GM06990 (cell line): ENCODE results near the gene MECP2.

Source experiments
- DNase-seq: peaks from one replicate; pipeline ENCODE4 v3.0.0-alpha.2; 2011; ENCODE audit not compliant: insufficient read length; ENCODE audit errors: extremely low read depth
- H3K27me3 ChIP-seq: replicated peaks from 2 replicates; pipeline ENCODE4 v1.6.0; 2011; ENCODE audit warnings: low read length; ENCODE audit not compliant: control insufficient read depth, insufficient read depth
- H3K36me3 ChIP-seq: 2 replicates; pipeline ENCODE4 v1.5.1; 2011; ENCODE audit warnings: low read length; ENCODE audit not compliant: control insufficient read depth, insufficient read depth
- H3K4me3 ChIP-seq: replicated peaks from 2 replicates; pipeline ENCODE4 v1.5.1; 2011; ENCODE audit warnings: low read depth, mild to moderate bottlenecking, control low read depth, low read length
- CTCF ChIP-seq: IDR thresholded peaks from 2 replicates; pipeline ENCODE4 v1.5.1; 2011; ENCODE audit warnings: low read length, control low read depth, mild to moderate bottlenecking, inconsistent platforms; ENCODE audit not compliant: insufficient read depth, poor library complexity, severe bottlenecking

The MECP2 gene

GRCh38 chrX:154032653-154033052 lies 64.9 kb downstream of the MECP2 start:
- no peaks in the 10 kb centered on the region for H3K27me3 ChIP-seq
- H3K36me3 ChIP-seq: no peaks in the 10 kb centered on the region; the same call in none of the 2 replicates
- no peak for DNase-seq
- no peak for TF ChIP-seq CTCF
- H3K4me3 ChIP-seq: no peak overlapping the region

- no peaks in the 10 kb centered on the region for H3K27me3 ChIP-seq
- no peak for DNase-seq
- no peaks in the 10 kb centered on the region; the same call in none of the 2 replicates for H3K36me3 ChIP-seq
- no peak for TF ChIP-seq CTCF
- no peak overlapping the region for H3K4me3 ChIP-seq
These were observed 65.4 kb downstream of the MECP2 start for GRCh38 chrX:154032160-154032559.

GRCh38 chrX:154030715-154031305 lies 66.7 kb downstream of the MECP2 start:
- Histone ChIP-seq H3K36me3 (no peaks in the 10 kb centered on the region; the same call in none of the 2 replicates), H3K27me3 (no peaks in the 10 kb centered on the region), H3K4me3 (no peak overlapping the region)
- no peak for DNase-seq
- TF ChIP-seq CTCF: no peak

- no peak overlapping the region for H3K4me3 ChIP-seq
- TF ChIP-seq CTCF: no peak
- no peaks in the 10 kb centered on the region for H3K27me3 ChIP-seq
- no peak for DNase-seq
- no peaks in the 10 kb centered on the region; the same call in none of the 2 replicates for H3K36me3 ChIP-seq
These were observed 67.3 kb downstream of the MECP2 start for GRCh38 chrX:154030266-154030665.

- Histone ChIP-seq H3K27me3 (no peaks in the 10 kb centered on the region), H3K4me3 (no peak overlapping the region), H3K36me3 (no peaks in the 10 kb centered on the region; the same call in none of the 2 replicates)
- DNase-seq: no peak
- no peak for TF ChIP-seq CTCF
These were observed 68.1 kb downstream of the MECP2 start for GRCh38 chrX:154029439-154029838.
